Testis (tissue), 3 donors: ENCODE measurements around the gene FURIN. TPM values are rescaled to one million over a fixed set of nuclear protein-coding genes. Genes with fewer than 3 reads are reported as not detected.

Experiments
- DNase-seq: peaks from one replicate; pipeline ENCODE4 v3.0.0-alpha.2; 2019
- H3K27ac ChIP-seq, 2 donors: fragments of 200-600 bp; sonication (generic); one replicate each; pipeline ENCODE4 v1.5.1; 2019
- H3K27me3 ChIP-seq: fragments of 200-600 bp; sonication (generic); one replicate; pipeline ENCODE4 v1.5.1; 2019
- H3K36me3 ChIP-seq: fragments of 200-600 bp; sonication (generic); one replicate; pipeline ENCODE4 v1.5.1; 2017; ENCODE audit warnings: low read depth; ENCODE audit errors: missing control alignments
- H3K4me1 ChIP-seq: fragments of 200-600 bp; sonication (generic); one replicate; pipeline ENCODE4 v1.5.1; 2019
- H3K4me3 ChIP-seq, 2 donors: fragments of 200-600 bp; sonication (generic); one replicate each; pipeline ENCODE4 v1.5.1; 2017 to 2019
- H3K9me3 ChIP-seq: fragments of 200-600 bp; sonication (generic); one replicate; pipeline ENCODE4 v1.5.1; 2017
- CTCF ChIP-seq, 3 experiments: fragments of 450-650 bp in 2 of 3; fragments of 200-600 bp in 1 of 3; sonication (generic) in 1 of 3; IDR thresholded peaks; one replicate each; pipeline ENCODE4 v1.5.1; 2016 to 2019; ENCODE audit warnings: antibody characterized with exemption in 3 of 3, mild to moderate bottlenecking in 2 of 3, moderate library complexity in 1 of 3
- POLR2A ChIP-seq: fragments of 450-650 bp; IDR thresholded peaks from one replicate; pipeline ENCODE4 v1.6.1; 2017; ENCODE audit warnings: antibody characterized with exemption, mild to moderate bottlenecking, moderate library complexity
- WGBS, 2 donors: methylation state at CpG; one replicate each; pipeline ENCODE4 v1.1.5; 2018; 5-methylcytosine and 5-hydroxymethylcytosine counted together
- intact Hi-C: fragments of 100-400 bp; cut with DNase I; formaldehyde crosslinking; loops from one replicate; pipeline ENCODE4 v1.15.1; 2023; ENCODE audit warnings: low total_unique reads
- polyA plus RNA-seq: library from polyadenylated mRNA; stranded (reverse); fragments of 350-450 nt; fragmentation: Illumina TruSeq; extraction: RNeasy Lipid Tissue Mini Kit (QIAGEN cat#74804); gene quantifications from one replicate; pipeline ENCODE4 v1.2.3, GENCODE V29; 2014; ENCODE audit warnings: low read depth, low replicate concordance; ENCODE audit not compliant: insufficient read depth
- total RNA-seq, 2 donors: library from RNA; depleted of rRNA; stranded (reverse); fragments of >200 nt; gene quantifications; one replicate each; pipeline ENCODE4 v1.2.3, GENCODE V29; 2016

Gene FURIN
- total and polyA plus RNA-seq, 3 donors from 2014 or later: 21.5 to 32.1 (median 23.1) TPM

DNA sequence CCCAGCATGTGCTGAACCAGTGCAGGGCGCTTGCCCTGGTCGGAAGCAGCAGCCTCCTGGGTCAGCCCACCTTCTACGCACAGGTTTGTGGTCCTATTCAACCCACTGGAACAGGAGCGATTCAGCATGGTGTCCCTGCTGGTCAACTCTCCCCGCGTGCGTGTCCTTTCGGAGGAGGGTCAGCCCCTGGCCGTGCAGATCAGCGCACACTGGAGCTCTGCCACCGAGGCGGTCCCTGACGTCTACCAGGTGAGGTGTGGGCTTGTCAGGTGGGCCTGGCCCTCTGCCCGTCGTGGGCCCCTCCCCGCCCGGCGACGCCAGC, 42.9 kb downstream of the FURIN start:
- 90 to 95% methylated on average over 4 to 19 of the region's 19 CpGs for WGBS, 2 donors
- Histone ChIP-seq H3K9me3 (no peaks in the 10 kb centered on the region), H3K36me3 (no peaks in the 10 kb centered on the region), H3K4me1 (peaks cover 9% of the 10 kb centered on the region), H3K27me3 (no peaks in the 10 kb centered on the region), H3K27ac (no peak overlapping the region), H3K4me3 (no peak overlapping the region)
- intact Hi-C loops: no loop called here
- no peak for TF ChIP-seq CTCF (IDR thresholded peaks at IDR 0.05)
- TF ChIP-seq POLR2A: no peak
- DNase-seq: no peak

DNA sequence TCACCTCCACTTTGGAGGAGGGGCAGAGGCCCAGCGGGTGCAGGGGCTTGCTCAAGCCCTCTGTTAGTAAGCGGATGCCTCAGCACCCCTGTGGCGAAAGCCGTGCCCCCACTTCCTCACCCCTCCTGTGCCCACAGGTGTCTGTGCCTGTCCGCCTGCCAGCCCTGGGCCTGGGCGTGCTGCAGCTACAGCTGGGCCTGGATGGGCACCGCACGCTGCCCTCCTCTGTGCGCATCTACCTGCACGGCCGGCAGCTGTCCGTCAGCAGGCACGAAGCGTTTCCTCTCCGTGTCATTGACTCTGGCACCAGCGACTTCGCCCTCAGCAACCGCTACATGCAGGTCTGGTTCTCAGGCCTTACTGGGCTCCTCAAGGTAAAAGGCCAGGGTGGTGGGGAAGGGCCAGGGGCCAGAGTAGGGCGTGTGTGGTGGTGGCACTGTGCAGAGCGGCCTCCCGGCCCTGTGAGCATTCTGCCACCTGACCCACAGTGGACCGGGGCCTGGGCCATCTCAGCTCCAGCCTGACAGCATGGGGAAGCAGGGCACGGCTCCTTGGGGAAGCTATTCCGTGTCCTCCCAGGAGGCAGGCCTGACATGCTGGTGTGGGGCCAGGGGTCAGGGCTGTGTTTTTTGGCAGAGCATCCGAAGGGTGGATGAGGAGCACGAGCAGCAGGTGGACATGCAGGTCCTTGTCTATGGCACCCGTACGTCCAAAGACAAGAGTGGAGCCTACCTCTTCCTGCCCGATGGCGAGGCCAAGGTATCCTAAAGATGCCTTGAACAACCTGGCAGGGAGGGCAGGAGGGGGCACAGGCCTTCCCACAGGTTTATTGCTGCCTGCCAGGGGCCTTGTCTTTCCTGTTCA, 43.8 kb downstream of the FURIN start:
- H3K27ac ChIP-seq: no peak overlapping the region
- intact Hi-C loops: no loop called here
- H3K4me1 ChIP-seq: peaks cover 6% of the 10 kb centered on the region
- no peaks in the 10 kb centered on the region for H3K9me3 ChIP-seq
- WGBS, 2 donors: 87 to 91% methylated on average over 28 to 30 of the region's 30 CpGs
- H3K27me3 ChIP-seq: no peaks in the 10 kb centered on the region
- no peaks in the 10 kb centered on the region for H3K36me3 ChIP-seq
- TF ChIP-seq POLR2A (no peak), CTCF (IDR thresholded peaks at IDR 0.05) (no peak)
- no peak overlapping the region for H3K4me3 ChIP-seq
- no peak for DNase-seq

DNA sequence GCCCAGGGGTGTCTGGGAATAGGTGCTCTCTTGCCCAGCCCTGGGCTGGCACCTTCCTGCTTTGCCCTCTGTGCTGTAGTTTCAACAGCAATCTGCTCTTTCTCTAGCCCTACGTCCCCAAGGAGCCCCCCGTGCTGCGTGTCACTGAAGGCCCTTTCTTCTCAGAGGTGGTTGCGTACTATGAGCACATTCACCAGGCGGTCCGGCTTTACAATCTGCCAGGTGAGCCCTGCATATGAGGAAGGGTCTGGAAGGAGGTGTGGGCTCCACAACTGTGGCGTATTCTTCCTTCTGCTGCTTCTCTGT, 44.3 kb downstream of the FURIN start:
- H3K27ac ChIP-seq: no peak overlapping the region
- intact Hi-C loops: no loop called here
- whole genome bisulfite sequencing, 2 donors: 95 to 97% methylated on average over 7 of the region's 7 CpGs
- peaks cover under 1% of the 10 kb centered on the region for H3K4me1 ChIP-seq
- TF ChIP-seq POLR2A: no peak
- no peak for TF ChIP-seq CTCF (IDR thresholded peaks at IDR 0.05)
- H3K4me3 ChIP-seq: no peak overlapping the region
- no peak for DNase-seq
- no peaks in the 10 kb centered on the region for H3K36me3 ChIP-seq
- no peaks in the 10 kb centered on the region for H3K9me3 ChIP-seq
- H3K27me3 ChIP-seq: no peaks in the 10 kb centered on the region

DNA sequence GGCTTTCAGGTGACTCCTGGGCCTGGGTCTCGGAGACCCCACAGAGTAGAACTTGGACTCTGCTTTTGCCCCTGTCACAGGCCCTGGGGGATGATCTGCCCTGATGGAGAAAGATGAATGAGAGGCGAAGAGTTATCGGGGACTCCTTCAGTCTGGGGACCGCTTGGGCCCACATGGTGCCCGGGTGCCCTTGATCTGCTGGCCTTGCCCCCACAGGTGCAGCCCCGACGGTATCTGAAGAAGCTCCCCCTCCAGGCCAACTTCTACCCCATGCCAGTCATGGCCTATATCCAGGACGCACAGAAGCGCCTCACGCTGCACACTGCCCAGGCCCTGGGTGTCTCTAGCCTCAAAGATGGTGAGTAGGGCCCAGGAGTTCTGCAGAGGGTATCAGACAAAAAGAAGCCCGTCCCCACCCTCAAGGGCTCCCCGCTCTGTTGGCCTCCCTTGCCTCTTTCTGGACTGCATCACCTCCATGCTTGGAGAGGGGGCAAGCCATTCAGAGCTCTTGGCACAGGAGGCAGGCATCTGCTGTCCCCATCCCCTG, 45.1 kb downstream of the FURIN start:
- 93% methylated on average over 3 to 12 of the region's 12 CpGs for WGBS, 2 donors
- Histone ChIP-seq H3K27ac (no peak overlapping the region), H3K4me3 (no peak overlapping the region), H3K9me3 (no peaks in the 10 kb centered on the region), H3K4me1 (peaks cover 6% of the 10 kb centered on the region), H3K36me3 (no peaks in the 10 kb centered on the region), H3K27me3 (no peaks in the 10 kb centered on the region)
- intact Hi-C loops: no loop called here
- TF ChIP-seq CTCF (IDR thresholded peaks at IDR 0.05): no peak
- no peak for TF ChIP-seq POLR2A
- DNase-seq: no peak
